Endothelial cell of umbilical vein (primary cell): ENCODE measurements around the gene CAMSAP1. TPM values are rescaled to one million over a fixed set of nuclear protein-coding genes. Genes with fewer than 3 reads are reported as not detected.

Experiments
- BruUV-seq: library from RNA; stranded (reverse); fragments of 400-500 nt; replicated peaks from 2 replicates; lab custom pipeline; 2021; lab: Mats Ljungman, UMichigan
- CTCF ChIA-PET: fragments of 300-600, 350-600 bp; sonication (Branson Sonifier 250); formaldehyde crosslinking; loops from one replicate; lab custom pipeline; 2021; ENCODE audit warnings: antibody characterized with exemption, inconsistent platforms; lab: Charles Lee
- POLR2A ChIA-PET: fragments of 300-600, 350-600 bp; sonication (Branson Sonifier 250); formaldehyde crosslinking; loops from one replicate; lab custom pipeline; 2021; ENCODE audit warnings: antibody characterized with exemption, inconsistent platforms; lab: Charles Lee
- DNase-seq: peaks from one replicate; pipeline ENCODE4 v3.0.0-alpha.2; 2011; ENCODE audit warnings: low read depth, low spot score
- FAIRE-seq: peaks from 2 replicates; lab custom pipeline; 2011; peaks lifted over from hg19 to GRCh38; lab: Jason Lieb, UNC
- H2AFZ ChIP-seq: 2 replicates; pipeline ENCODE4 v1.6.0; 2012; ENCODE audit warnings: low read depth, low read length, control low read depth, inconsistent platforms
- H3K27ac ChIP-seq: 2 replicates; pipeline ENCODE4 v1.5.1; 2011; ENCODE audit warnings: low read depth, mild to moderate bottlenecking, control low read depth, low read length, moderate library complexity; ENCODE audit not compliant: insufficient read depth
- H3K27me3 ChIP-seq, 2 experiments: 2 replicates each; pipeline versions ENCODE4 v1.6.0 to v1.6.1; 2011; ENCODE audit warnings: low read length in 2 of 2, mixed read lengths in 1 of 2; ENCODE audit not compliant: control insufficient read depth in 2 of 2, insufficient read depth in 2 of 2
- H3K36me3 ChIP-seq, 2 experiments: 2 replicates in 1 of 2; 3 replicates in 1 of 2; pipeline ENCODE4 v1.5.1; 2011; ENCODE audit warnings: low read length in 2 of 2, mild to moderate bottlenecking in 1 of 2, moderate library complexity in 1 of 2; ENCODE audit not compliant: control insufficient read depth in 2 of 2, insufficient read depth in 2 of 2; ENCODE audit errors: extremely low read depth in 1 of 2
- H3K4me1 ChIP-seq: 3 replicates; pipeline ENCODE4 v1.5.1; 2011; ENCODE audit warnings: mild to moderate bottlenecking, low read length; ENCODE audit not compliant: control insufficient read depth, insufficient read depth; ENCODE audit errors: extremely low read depth
- H3K4me2 ChIP-seq: 2 replicates; pipeline ENCODE4 v1.6.1; 2011; ENCODE audit warnings: low read length, control low read depth, mixed read lengths; ENCODE audit not compliant: insufficient read depth
- H3K4me3 ChIP-seq, 3 experiments: fragments of 200-600 bp in 1 of 3; sonication (generic), shearing (Covaris generic) in 1 of 3; replicated peaks in 1 of 3; 2 replicates each; pipeline ENCODE4 v1.5.1; 2011 to 2016; ENCODE audit warnings: control low read depth in 3 of 3, low read length in 3 of 3, mild to moderate bottlenecking in 2 of 3, inconsistent platforms in 1 of 3, low read depth in 1 of 3, moderate library complexity in 1 of 3; ENCODE audit not compliant: insufficient read depth in 1 of 3
- H3K79me2 ChIP-seq: 2 replicates; pipeline ENCODE4 v1.6.0; 2012; ENCODE audit warnings: low read length, inconsistent platforms; ENCODE audit not compliant: control insufficient read depth, insufficient read depth
- H3K9ac ChIP-seq: replicated peaks from 2 replicates; pipeline ENCODE3; 2011; ENCODE audit warnings: low read length, control low read depth; ENCODE audit not compliant: insufficient read depth; ENCODE audit errors: extremely low read depth
- H3K9me1 ChIP-seq: replicated peaks from 3 replicates; pipeline ENCODE4 v1.6.0; 2011; ENCODE audit warnings: mild to moderate bottlenecking, low read length; ENCODE audit not compliant: control insufficient read depth, insufficient read depth; ENCODE audit errors: extremely low read depth
- H3K9me3 ChIP-seq: replicated peaks from 2 replicates; pipeline ENCODE4 v1.5.1; 2012; ENCODE audit warnings: low read length, inconsistent platforms; ENCODE audit not compliant: control insufficient read depth, insufficient read depth
- H4K20me1 ChIP-seq: replicated peaks from 2 replicates; pipeline ENCODE3; 2011; ENCODE audit warnings: mild to moderate bottlenecking, low read length; ENCODE audit not compliant: control insufficient read depth, insufficient read depth; ENCODE audit errors: extremely low read depth
- CTCF ChIP-seq, 2 donors: IDR thresholded peaks; 1 replicate in 1 of 2; 2 replicates in 1 of 2; pipeline ENCODE4 v1.5.1; 2011; ENCODE audit warnings: low read length in 2 of 2, mild to moderate bottlenecking in 2 of 2, moderate library complexity in 2 of 2, control low read depth in 1 of 2, inconsistent platforms in 1 of 2, low read depth in 1 of 2; ENCODE audit not compliant: insufficient read depth in 1 of 2; ENCODE audit errors: extremely low read depth in 1 of 2
- EZH2 ChIP-seq: IDR thresholded peaks from 2 replicates; pipeline ENCODE4 v1.6.1; 2012; ENCODE audit warnings: borderline replicate concordance, low read depth, mild to moderate bottlenecking, moderate library complexity, low read length, inconsistent platforms; ENCODE audit not compliant: severe bottlenecking
- FOS ChIP-seq: IDR thresholded peaks from 2 replicates; pipeline ENCODE4 v1.6.1; 2011; ENCODE audit warnings: mild to moderate bottlenecking, low read length, moderate library complexity, borderline replicate concordance; ENCODE audit not compliant: insufficient read depth
- GATA2 ChIP-seq: IDR thresholded peaks from 2 replicates; pipeline ENCODE4 v1.7.0; 2011; ENCODE audit warnings: low read depth, mild to moderate bottlenecking, moderate library complexity, mixed read lengths, low read length; ENCODE audit not compliant: insufficient read length, insufficient read depth
- JUN ChIP-seq: IDR thresholded peaks from 2 replicates; pipeline ENCODE4 v1.6.1; 2011; ENCODE audit warnings: borderline replicate concordance, low read depth; ENCODE audit not compliant: insufficient read length, insufficient read depth
- MAX ChIP-seq: IDR thresholded peaks from 2 replicates; pipeline ENCODE4 v1.6.1; 2011; ENCODE audit not compliant: insufficient read depth, insufficient read length
- MYC ChIP-seq: IDR thresholded peaks from one replicate; pipeline ENCODE4 v1.6.1; 2011; ENCODE audit warnings: mild to moderate bottlenecking, low read depth, low read length
- POLR2A ChIP-seq: IDR thresholded peaks from 2 replicates; pipeline ENCODE4 v1.6.1; 2012; ENCODE audit warnings: low read depth, mild to moderate bottlenecking, control low read depth, low read length
- POLR2AphosphoS5 ChIP-seq: IDR thresholded peaks from 2 replicates; pipeline ENCODE4 v1.6.1; 2012; ENCODE audit warnings: low read depth, mild to moderate bottlenecking, control low read depth, low read length, moderate library complexity; ENCODE audit not compliant: insufficient read depth
- dilution Hi-C: fragments of 300-500 bp; cut with MboI; formaldehyde crosslinking; loops from one replicate; pipeline ENCODE4 v1.15.0; 2019; ENCODE audit warnings: low sequenced_read_pairs; ENCODE audit not compliant: extremely low pct_ligation_motif_present
- intact Hi-C: fragments of 100-400 bp; cut with micrococcal nuclease; formaldehyde crosslinking; loops from one replicate; pipeline ENCODE4 v1.10.0; 2022
- polyA plus RNA-seq, 4 experiments: library from polyadenylated mRNA; depleted of rRNA in 3 of 4; stranded (reverse) in 3 of 4; unstranded in 1 of 4; fragments of >200 nt; gene quantifications; 2 replicates each; pipeline versions ENCODE4 v1.2.1 to v1.2.3, GENCODE V29; 2011 to 2012; ENCODE audit warnings: missing spikeins in 1 of 4
- total RNA-seq: library from RNA; stranded (reverse); gene quantifications from 2 replicates; pipeline ENCODE4 v1.2.3, GENCODE V29; 2021

The CAMSAP1 gene
- total and polyA plus RNA-seq, 2 donors (not counting 3 experiments of a cell fraction or from before 2014, with no cell fraction given) = 8.1 to 25.5 TPM

GRCh38 chr9:135847833-135848232, 59.5 kb downstream of the CAMSAP1 start:
- no peak overlapping the region for H2AFZ ChIP-seq
- no peak for DNase-seq
- H3K27me3 ChIP-seq = no peaks in the 10 kb centered on the region
- ChIA-PET CTCF (no interaction called here), POLR2A (no interaction called here)
- no peak overlapping the region for H3K27ac ChIP-seq
- TF ChIP-seq FOS (no peak), MYC (no peak), POLR2A (no peak), EZH2 (no peak), CTCF (IDR thresholded peaks at IDR 0.05; ENCODE audit: extremely low read depth in 1 of 2, insufficient read depth in 1 of 2, low read depth in 1 of 2, low read length in 2 of 2) (no peak), POLR2AphosphoS5 (no peak), MAX (no peak), GATA2 (no peak), JUN (no peak)
- no TSS peak for BruUV-seq
- FAIRE-seq = no peak
- no peaks in the 10 kb centered on the region for H3K9me3 ChIP-seq
- H3K4me1 ChIP-seq = peaks cover 12% of the 10 kb centered on the region
- H4K20me1 ChIP-seq = no peaks in the 10 kb centered on the region
- dilution Hi-C loops (no loop called here), intact Hi-C loops (no loop called here)
- H3K4me3 ChIP-seq = no peak overlapping the region
- no peaks in the 10 kb centered on the region for H3K9me1 ChIP-seq
- no peak overlapping the region for H3K9ac ChIP-seq
- H3K36me3 ChIP-seq = peaks cover 0 to 6% of the 10 kb centered on the region in 2 experiments
- no peak overlapping the region for H3K4me2 ChIP-seq
- peaks cover 14% of the 10 kb centered on the region for H3K79me2 ChIP-seq
